Fibroblast of skin of left biceps (primary cell): ENCODE measurements around the gene REEP3.
"Not testable (repeated sequence)": the region's sequence is repeated elsewhere in the genome, so short reads cannot be mapped to it uniquely, and the experiment has no call there.

Experiments used
- DNase-seq, 2 experiments: peaks; one replicate each; pipeline ENCODE4 v3.0.0-alpha.2; 2013; ENCODE audit warnings: low read depth in 2 of 2

REEP3 gene

GRCh38 chr10:63548860-63549259, 27.7 kb downstream of the REEP3 start:
- no peak for DNase-seq

GRCh38 chr10:63549810-63550209, 28.6 kb downstream of the REEP3 start:
- no peak for DNase-seq

GRCh38 chr10:63553031-63553430, 31.8 kb downstream of the REEP3 start:
- peak; percentile 62 to 66 for DNase-seq

GRCh38 chr10:63553473-63553872, 32.3 kb downstream of the REEP3 start:
- no peak for DNase-seq

GRCh38 chr10:63554657-63555056, 33.5 kb downstream of the REEP3 start:
- peak; percentile 81 to 82 for DNase-seq

GRCh38 chr10:63555330-63555729, 34.1 kb downstream of the REEP3 start:
- DNase-seq: no peak

GRCh38 chr10:63558132-63558784, 37.1 kb downstream of the REEP3 start:
- no peak for DNase-seq

GRCh38 chr10:63561341-63561740, 40.1 kb downstream of the REEP3 start:
- no peak for DNase-seq

GRCh38 chr10:63562391-63562790, 41.2 kb downstream of the REEP3 start:
- no peak for DNase-seq

GRCh38 chr10:63562857-63563256, 41.7 kb downstream of the REEP3 start:
- no peak for DNase-seq

- DNase-seq: no peak
These were observed 42.4 kb downstream of the REEP3 start for GRCh38 chr10:63563623-63564022.

GRCh38 chr10:63564731-63565130, 43.5 kb downstream of the REEP3 start:
- DNase-seq: not testable (repeated sequence)

- DNase-seq: peak; percentile 19 to 24
These were observed 52.0 kb downstream of the REEP3 start for GRCh38 chr10:63573068-63573697.

GRCh38 chr10:63574011-63574410, 52.8 kb downstream of the REEP3 start:
- no peak for DNase-seq

GRCh38 chr10:63576501-63576900, 55.3 kb downstream of the REEP3 start:
- DNase-seq: no peak

- no peak for DNase-seq
These were observed 57.3 kb downstream of the REEP3 start for GRCh38 chr10:63578501-63578900.

GRCh38 chr10:63579371-63580014, 58.3 kb downstream of the REEP3 start:
- DNase-seq: no peak

GRCh38 chr10:63582690-63583089, 61.5 kb downstream of the REEP3 start:
- no peak for DNase-seq

- DNase-seq: no peak
These were observed 62.2 kb downstream of the REEP3 start for GRCh38 chr10:63583397-63583796.

- no peak for DNase-seq
These were observed 62.9 kb downstream of the REEP3 start for GRCh38 chr10:63583909-63584724.

GRCh38 chr10:63584725-63585035, 63.5 kb downstream of the REEP3 start:
- no peak for DNase-seq

- no peak for DNase-seq
These were observed 63.8 kb downstream of the REEP3 start for GRCh38 chr10:63585041-63585440.
